Sigmoid colon (tissue), 7 donors: ENCODE data around the gene CAMK1D. TPM values are rescaled to one million over a fixed set of nuclear protein-coding genes. Genes with fewer than 3 reads are reported as not detected.

Experiments used
- DNase-seq: peaks from one replicate; pipeline ENCODE4 v3.0.0-alpha.2; 2019
- H3K27ac ChIP-seq, 4 donors: fragments of 200-600 bp; sonication (generic); one replicate each; pipeline ENCODE4 v1.5.1; 2016 to 2019; ENCODE audit warnings: mild to moderate bottlenecking in 1 of 4
- H3K27me3 ChIP-seq, 3 donors: fragments of 200-600 bp; sonication (generic); one replicate each; pipeline ENCODE4 v1.5.1; 2019; ENCODE audit warnings: mild to moderate bottlenecking in 1 of 3
- H3K36me3 ChIP-seq, 4 donors: fragments of 200-600 bp; sonication (generic); one replicate each; pipeline ENCODE4 v1.5.1; 2016 to 2019
- H3K4me1 ChIP-seq, 4 donors: fragments of 200-600 bp; sonication (generic); one replicate each; pipeline ENCODE4 v1.5.1; 2017 to 2019
- H3K4me3 ChIP-seq, 4 donors: fragments of 200-600 bp; sonication (generic); one replicate each; pipeline ENCODE4 v1.5.1; 2017 to 2019; ENCODE audit warnings: mild to moderate bottlenecking in 2 of 4, moderate library complexity in 1 of 4
- H3K9me3 ChIP-seq, 4 donors: fragments of 200-600 bp in 3 of 4; sonication (generic) in 3 of 4; one replicate each; pipeline versions ENCODE4 v1.5.1 to v1.6.1; 2013 to 2019
- EP300 ChIP-seq, 4 donors: sonication (generic); formaldehyde crosslinking; IDR thresholded peaks; one replicate each; pipeline ENCODE4 v1.6.1; 2017; ENCODE audit warnings: antibody characterized with exemption in 4 of 4
- POLR2A ChIP-seq, 2 donors: fragments of 450-650 bp; IDR thresholded peaks; one replicate each; pipeline ENCODE4 v1.6.1; 2016; ENCODE audit warnings: antibody characterized with exemption in 2 of 2, mild to moderate bottlenecking in 2 of 2, moderate library complexity in 2 of 2
- POLR2AphosphoS5 ChIP-seq, 4 donors: sonication (generic); formaldehyde crosslinking; IDR thresholded peaks; one replicate each; pipeline ENCODE4 v1.6.1; 2017; ENCODE audit warnings: antibody characterized with exemption in 4 of 4
- WGBS, 2 donors: extraction: QIAGEN DNeasy Blood & Tissue Kit; methylation state at CpG; one replicate each; pipeline ENCODE4 v1.1.7; 2013; 5-methylcytosine and 5-hydroxymethylcytosine counted together
- intact Hi-C: fragments of 100-400 bp; cut with DNase I; formaldehyde crosslinking; loops from one replicate; pipeline ENCODE4 v1.15.1; 2023
- polyA plus RNA-seq, 3 donors: library from polyadenylated mRNA; stranded (reverse); fragments of 200-250 nt; gene quantifications; one replicate each; pipeline ENCODE4 v1.2.3, GENCODE V29; 2013
- total RNA-seq, 4 donors: library from RNA; depleted of rRNA; stranded (reverse); fragments of >200 nt; gene quantifications; one replicate each; pipeline ENCODE4 v1.1.0, GENCODE V29; 2016
- TF ChIP-seq, protein P1 (sequence below), 4 experiments: fragments of 450-650 bp in 3 of 4; fragments of 200-600 bp in 1 of 4; IDR thresholded peaks; one replicate each; pipeline ENCODE4 v1.5.1; 2016 to 2019; ENCODE audit warnings: antibody characterized with exemption in 4 of 4, mild to moderate bottlenecking in 3 of 4, moderate library complexity in 2 of 4
- donor health status: healthy with polysubstance abuse.
- donor health status: Bipolar disorder and iron deficiency.
- donor health status: healthy.

CAMK1D gene
- total and polyA plus RNA-seq, 7 donors: 7.2 to 11.5 (median 8.6) TPM

DNA sequence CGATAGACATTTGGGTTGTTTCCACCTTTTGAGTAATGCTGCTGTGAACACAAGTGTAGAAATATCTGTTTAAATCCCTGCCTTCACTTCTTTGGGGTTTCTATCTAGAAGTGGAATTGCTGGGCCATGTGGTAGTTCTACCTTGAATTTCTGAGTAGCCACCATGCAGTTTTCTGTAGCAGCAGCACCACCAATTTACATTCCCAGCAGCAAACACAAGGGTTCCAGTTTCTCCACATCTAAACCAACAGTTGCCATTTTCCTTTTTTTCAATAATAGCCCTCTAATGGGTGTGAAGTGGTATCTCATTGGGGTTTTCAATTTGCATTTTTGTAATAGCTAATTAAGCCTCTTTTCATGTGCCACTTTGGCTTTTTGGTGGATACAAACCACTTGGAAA is 442.4 kb downstream of the CAMK1D start:
- peaks cover 0 to 3% (median 0%) of the 10 kb centered on the region in 4 donors for H3K4me1 ChIP-seq
- no peaks in the 10 kb centered on the region for H3K27me3 ChIP-seq
- no peak overlapping the region for H3K4me3 ChIP-seq
- no peak for DNase-seq
- H3K36me3 ChIP-seq: peaks cover 0 to 10% (median 0%) of the 10 kb centered on the region in 4 donors
- intact Hi-C loops: no loop called here
- no peaks in the 10 kb centered on the region for H3K9me3 ChIP-seq
- 95% methylated on average over 1 of the region's 1 CpG for WGBS, 2 donors
- TF ChIP-seq POLR2AphosphoS5 (IDR thresholded peaks at IDR 0.05): no peak
- TF ChIP-seq, protein P1, sequence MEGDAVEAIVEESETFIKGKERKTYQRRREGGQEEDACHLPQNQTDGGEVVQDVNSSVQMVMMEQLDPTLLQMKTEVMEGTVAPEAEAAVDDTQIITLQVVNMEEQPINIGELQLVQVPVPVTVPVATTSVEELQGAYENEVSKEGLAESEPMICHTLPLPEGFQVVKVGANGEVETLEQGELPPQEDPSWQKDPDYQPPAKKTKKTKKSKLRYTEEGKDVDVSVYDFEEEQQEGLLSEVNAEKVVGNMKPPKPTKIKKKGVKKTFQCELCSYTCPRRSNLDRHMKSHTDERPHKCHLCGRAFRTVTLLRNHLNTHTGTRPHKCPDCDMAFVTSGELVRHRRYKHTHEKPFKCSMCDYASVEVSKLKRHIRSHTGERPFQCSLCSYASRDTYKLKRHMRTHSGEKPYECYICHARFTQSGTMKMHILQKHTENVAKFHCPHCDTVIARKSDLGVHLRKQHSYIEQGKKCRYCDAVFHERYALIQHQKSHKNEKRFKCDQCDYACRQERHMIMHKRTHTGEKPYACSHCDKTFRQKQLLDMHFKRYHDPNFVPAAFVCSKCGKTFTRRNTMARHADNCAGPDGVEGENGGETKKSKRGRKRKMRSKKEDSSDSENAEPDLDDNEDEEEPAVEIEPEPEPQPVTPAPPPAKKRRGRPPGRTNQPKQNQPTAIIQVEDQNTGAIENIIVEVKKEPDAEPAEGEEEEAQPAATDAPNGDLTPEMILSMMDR (IDR thresholded peaks at IDR 0.05): no peak
- TF ChIP-seq POLR2A (IDR thresholded peaks at IDR 0.05): no peak
- TF ChIP-seq EP300 (IDR thresholded peaks at IDR 0.05): no peak
- no peak overlapping the region for H3K27ac ChIP-seq

DNA sequence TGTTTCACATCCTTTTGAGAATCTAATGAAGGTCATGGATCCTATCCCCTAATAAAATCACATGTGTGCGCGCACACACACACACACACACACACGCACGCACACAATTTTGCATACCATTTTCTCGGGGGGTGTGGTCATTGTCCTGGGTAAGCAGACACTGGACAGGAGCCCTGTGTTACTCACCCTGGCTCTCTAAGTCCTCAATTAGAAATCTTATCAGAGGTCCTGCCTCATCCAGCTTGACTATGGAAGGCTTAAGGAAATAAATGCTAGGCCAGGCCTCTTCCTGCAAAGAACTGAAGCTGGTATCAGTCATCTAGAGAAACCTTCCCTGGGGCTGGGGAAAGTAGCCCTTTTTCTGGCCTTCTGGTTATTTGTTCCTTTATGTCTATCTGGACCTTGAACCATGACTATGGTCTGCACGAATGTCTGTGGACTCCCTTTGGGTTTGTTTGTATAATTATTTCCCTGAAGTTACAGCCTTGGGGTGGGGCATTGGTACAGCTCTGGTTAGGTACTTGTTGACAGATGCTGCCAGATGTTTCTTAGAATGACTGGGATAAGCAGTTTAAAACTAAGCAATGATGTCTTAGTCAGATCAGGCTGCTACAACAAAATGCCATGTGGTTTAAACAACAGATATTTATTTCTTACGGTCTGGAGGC is 443.7 kb downstream of the CAMK1D start:
- DNase-seq: no peak
- intact Hi-C loops: no loop called here
- H3K4me1 ChIP-seq: peaks cover 0 to 3% (median 0%) of the 10 kb centered on the region in 4 donors
- H3K27ac ChIP-seq: no peak overlapping the region
- peaks cover 0 to 10% (median 0%) of the 10 kb centered on the region in 4 donors for H3K36me3 ChIP-seq
- no peak overlapping the region for H3K4me3 ChIP-seq
- H3K27me3 ChIP-seq: no peaks in the 10 kb centered on the region
- 75 to 85% methylated on average over 7 of the region's 7 CpGs for WGBS, 2 donors
- no peaks in the 10 kb centered on the region for H3K9me3 ChIP-seq
- TF ChIP-seq, protein P1 (IDR thresholded peaks at IDR 0.05): no peak
- no peak for TF ChIP-seq EP300 (IDR thresholded peaks at IDR 0.05)
- no peak for TF ChIP-seq POLR2AphosphoS5 (IDR thresholded peaks at IDR 0.05)
- no peak for TF ChIP-seq POLR2A (IDR thresholded peaks at IDR 0.05)

DNA sequence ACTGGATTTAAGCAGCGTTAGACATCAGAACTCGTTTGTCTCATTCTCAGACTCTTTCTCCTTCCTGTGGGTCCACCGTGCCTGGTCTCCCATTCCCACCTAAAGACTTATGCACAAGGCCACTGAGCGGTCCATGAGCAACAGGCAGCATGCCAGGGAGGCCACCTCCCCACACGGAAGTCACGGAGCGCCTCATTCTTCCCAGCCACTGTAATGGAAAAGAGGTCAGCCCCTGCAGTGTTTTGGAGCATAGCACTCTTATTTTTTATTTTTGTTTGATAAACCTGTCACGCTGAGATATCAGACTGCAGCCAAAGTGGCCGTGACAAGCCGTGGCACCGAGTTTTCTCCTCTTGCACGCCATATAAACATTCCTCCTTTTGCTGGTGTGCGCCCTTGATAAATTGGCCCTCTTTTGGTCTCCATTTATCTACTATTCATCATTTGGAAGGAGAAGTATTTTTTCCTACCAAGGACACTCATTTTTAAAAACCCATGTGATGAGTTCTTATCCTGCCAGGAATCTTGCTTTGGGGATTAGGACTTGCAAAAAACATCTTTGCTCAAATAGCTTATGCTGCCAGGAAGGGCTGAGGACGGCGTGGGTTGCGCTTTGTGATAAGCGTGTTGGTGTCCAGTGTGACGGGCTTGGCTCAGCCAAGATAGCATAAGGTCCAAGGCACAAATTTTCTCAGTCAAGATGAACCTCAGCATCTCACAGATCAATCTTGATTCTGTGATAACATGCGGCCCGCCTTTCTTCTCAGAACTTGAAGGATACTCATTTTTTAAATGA is 446.2 kb downstream of the CAMK1D start:
- intact Hi-C loops: no loop called here
- H3K27ac ChIP-seq: peak overlapping the region in 2 of 4 donors; percentile 20 to 36
- no peak overlapping the region for H3K4me3 ChIP-seq
- no peaks in the 10 kb centered on the region for H3K9me3 ChIP-seq
- TF ChIP-seq POLR2AphosphoS5 (IDR thresholded peaks at IDR 0.05) (peak in 1 of 4 donors; percentile 13), POLR2A (IDR thresholded peaks at IDR 0.05) (no peak)
- TF ChIP-seq, protein P1 (IDR thresholded peaks at IDR 0.05): no peak
- peaks cover 0 to 3% (median 0%) of the 10 kb centered on the region in 4 donors for H3K4me1 ChIP-seq
- peaks cover 0 to 6% (median 0%) of the 10 kb centered on the region in 4 donors for H3K36me3 ChIP-seq
- H3K27me3 ChIP-seq: no peaks in the 10 kb centered on the region
- peak; percentile 79 for DNase-seq
- WGBS, 2 donors: 88 to 94% methylated on average over 20 of the region's 20 CpGs

DNA sequence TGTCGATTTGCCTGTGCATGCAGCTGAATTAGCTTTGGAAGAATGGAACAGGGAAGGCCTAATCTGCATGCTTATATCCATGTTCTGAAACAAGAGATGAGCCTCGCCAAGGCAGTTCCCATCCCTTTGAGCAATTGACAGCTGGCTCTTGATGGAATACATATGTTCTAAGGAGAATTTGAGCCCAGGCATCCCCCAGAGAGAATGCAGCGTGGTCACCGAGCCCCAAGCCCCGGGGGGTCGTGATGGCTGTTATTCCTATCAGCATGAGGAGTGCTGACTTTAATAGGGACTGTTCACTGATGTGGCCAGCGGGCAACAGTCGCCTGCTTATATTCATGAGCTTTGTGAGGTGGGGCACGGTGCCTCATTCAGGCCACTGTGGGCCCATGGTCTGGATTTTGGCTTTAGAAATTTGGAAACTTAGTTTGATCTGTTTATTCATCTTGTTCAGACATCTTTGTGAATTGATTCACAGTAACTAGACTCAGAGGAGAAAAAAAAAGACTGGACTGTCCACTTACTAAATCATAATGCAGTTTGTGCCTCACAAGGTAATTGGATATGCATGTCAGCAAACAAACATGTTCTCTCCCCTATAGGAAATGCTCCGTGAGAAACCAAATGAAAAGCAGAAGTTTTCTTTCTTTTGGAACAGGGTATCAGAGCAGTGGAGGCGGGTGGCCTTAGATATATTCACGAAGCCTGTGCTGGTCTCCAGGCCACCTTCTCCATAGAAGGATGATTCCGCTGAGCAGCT is 447.2 kb downstream of the CAMK1D start:
- Histone ChIP-seq H3K4me1 (peaks cover 0 to 3% (median 0%) of the 10 kb centered on the region in 4 donors), H3K36me3 (peaks cover 0 to under 1% (median 0%) of the 10 kb centered on the region in 4 donors), H3K27ac (peak overlapping the region in 1 of 4 donors; percentile 36), H3K9me3 (no peaks in the 10 kb centered on the region), H3K4me3 (no peak overlapping the region), H3K27me3 (no peaks in the 10 kb centered on the region)
- no peak for TF ChIP-seq EP300 (IDR thresholded peaks at IDR 0.05)
- TF ChIP-seq POLR2AphosphoS5 (IDR thresholded peaks at IDR 0.05): no peak
- TF ChIP-seq POLR2A (IDR thresholded peaks at IDR 0.05): no peak
- TF ChIP-seq, protein P1 (IDR thresholded peaks at IDR 0.05): no peak
- intact Hi-C loops: no loop called here
- DNase-seq: no peak
- 91 to 92% methylated on average over 13 of the region's 13 CpGs for WGBS, 2 donors
